B cell (primary cell): Measurements from ENCODE around the gene ZMYND8. TPM values are rescaled to one million over a fixed set of nuclear protein-coding genes. Genes with fewer than 3 reads are reported as not detected.

Source experiments
- ATAC-seq: fragments of 200-7000 bp; cut with Tn5 transposase; one replicate; pipeline ENCODE4 v1.10.0; 2021; ENCODE audit warnings: low read depth, mild to moderate bottlenecking, moderate number of reproducible peaks, moderate library complexity
- CTCF ChIA-PET: fragments of 350-600 bp; sonication (Branson Sonifier 250); formaldehyde crosslinking; loops from one replicate; lab custom pipeline; 2021; ENCODE audit warnings: antibody characterized with exemption, inconsistent platforms; lab: Charles Lee
- POLR2A ChIA-PET: fragments of 350-600 bp; sonication (Branson Sonifier 250); formaldehyde crosslinking; loops from one replicate; lab custom pipeline; 2021; ENCODE audit warnings: antibody characterized with exemption; lab: Charles Lee
- DNase-seq: peaks from one replicate; pipeline ENCODE4 v3.0.0; 2013
- H2AFZ ChIP-seq: 2 replicates; pipeline ENCODE4 v1.6.1; 2012; ENCODE audit warnings: mild to moderate bottlenecking, low read depth, low read length; ENCODE audit not compliant: insufficient read depth, poor library complexity, severe bottlenecking
- H3K27ac ChIP-seq, 2 donors: 1 replicate in 1 of 2; 2 replicates in 1 of 2; pipeline ENCODE4 v1.5.1; 2012 to 2013; ENCODE audit warnings: low read length in 2 of 2, mild to moderate bottlenecking in 2 of 2, moderate library complexity in 1 of 2
- H3K27me3 ChIP-seq, 4 experiments: fragments of 200-600 bp in 1 of 4; sonication (generic) in 1 of 4; replicated peaks in 1 of 4; 1 replicate in 2 of 4; 2 replicates in 2 of 4; pipeline versions ENCODE4 v1.6.1 to v1.7.0; 2013 to 2016; ENCODE audit warnings: low read length in 3 of 4, mild to moderate bottlenecking in 2 of 4, mixed read lengths in 1 of 4, moderate library complexity in 1 of 4; ENCODE audit not compliant: insufficient read depth in 4 of 4, control insufficient read depth in 3 of 4; ENCODE audit errors: control extremely low read depth in 1 of 4
- H3K36me3 ChIP-seq, 2 experiments: replicated peaks in 1 of 2; 1 replicate in 1 of 2; 2 replicates in 1 of 2; pipeline versions ENCODE4 v1.6.1 to v1.7.1; 2013; ENCODE audit warnings: low read length in 1 of 2; ENCODE audit not compliant: insufficient read depth in 2 of 2, control insufficient read depth in 1 of 2; ENCODE audit errors: control extremely low read depth in 1 of 2, extremely low read depth in 1 of 2
- H3K4me1 ChIP-seq, 2 donors: fragments of 200-600 bp in 1 of 2; sonication (generic) in 1 of 2; 1 replicate in 1 of 2; 2 replicates in 1 of 2; pipeline versions ENCODE4 v1.5.1 to v1.6.1; 2013 to 2017; ENCODE audit warnings: low read length in 2 of 2; ENCODE audit not compliant: control insufficient read depth in 2 of 2, insufficient read depth in 2 of 2
- H3K4me2 ChIP-seq: replicated peaks from 2 replicates; pipeline ENCODE3; 2012; ENCODE audit warnings: mild to moderate bottlenecking, low read depth, low read length; ENCODE audit not compliant: poor library complexity, severe bottlenecking
- H3K4me3 ChIP-seq, 5 experiments: fragments of 200-600 bp in 1 of 5; sonication (generic) in 1 of 5; 1 replicate in 3 of 5; 2 replicates in 2 of 5; pipeline versions ENCODE4 v1.5.1 to v1.7.0; 2011 to 2016; ENCODE audit warnings: low read length in 4 of 5, mild to moderate bottlenecking in 4 of 5, low read depth in 2 of 5, control low read depth in 1 of 5, moderate library complexity in 1 of 5; ENCODE audit not compliant: insufficient read depth in 1 of 5; ENCODE audit errors: control extremely low read depth in 1 of 5, extremely low read depth in 1 of 5
- H3K79me2 ChIP-seq: fragments of 200-600 bp; sonication (generic); one replicate; pipeline ENCODE4 v1.6.0; 2016; ENCODE audit warnings: low read length; ENCODE audit not compliant: control insufficient read depth, insufficient read depth
- H3K9ac ChIP-seq: fragments of 200-600 bp; sonication (generic); 2 replicates; pipeline ENCODE4 v1.6.1; 2017; ENCODE audit warnings: mild to moderate bottlenecking, low read length, moderate library complexity
- H3K9me3 ChIP-seq, 3 donors: one replicate each; pipeline versions ENCODE4 v1.6.1 to v1.7.1; 2013; ENCODE audit warnings: low read length in 2 of 3; ENCODE audit not compliant: control insufficient read depth in 2 of 3, insufficient read depth in 1 of 3; ENCODE audit errors: control extremely low read depth in 1 of 3
- H4K20me1 ChIP-seq: 2 replicates; pipeline ENCODE4 v1.6.0; 2012; ENCODE audit warnings: mild to moderate bottlenecking, low read length; ENCODE audit not compliant: insufficient read depth, control insufficient read depth, poor library complexity, severe bottlenecking
- H3K27ac Mint-ChIP-seq: one replicate; pipeline ENCODE4 v1.8.0; 2021; ENCODE audit warnings: mixed read lengths
- H3K27me3 Mint-ChIP-seq: one replicate; pipeline ENCODE4 v1.8.0; 2021; ENCODE audit warnings: mixed read lengths
- H3K4me1 Mint-ChIP-seq: one replicate; pipeline ENCODE4 v1.8.0; 2021; ENCODE audit warnings: mixed read lengths
- H3K4me3 Mint-ChIP-seq: one replicate; pipeline ENCODE4 v1.8.0; 2021; ENCODE audit warnings: mixed read lengths
- H3K9me3 Mint-ChIP-seq: one replicate; pipeline ENCODE4 v1.8.0; 2022; ENCODE audit warnings: mixed read lengths; ENCODE audit not compliant: insufficient read depth
- EZH2 ChIP-seq: IDR thresholded peaks from 2 replicates; pipeline ENCODE4 v1.6.1; 2012; ENCODE audit warnings: borderline replicate concordance, low read depth, mild to moderate bottlenecking, moderate library complexity, low read length; ENCODE audit not compliant: insufficient read depth, poor library complexity, severe bottlenecking
- WGBS: methylation state at CpG from one replicate; pipeline ENCODE4 v1.1.5; 2013; ENCODE audit warnings: missing lambda C conversion rate; ENCODE audit not compliant: insufficient coverage; 5-methylcytosine and 5-hydroxymethylcytosine counted together
- intact Hi-C: fragments of 100-400 bp; cut with micrococcal nuclease; formaldehyde crosslinking; loops from one replicate; pipeline ENCODE4 v1.10.0; 2022
- polyA plus RNA-seq: library from polyadenylated mRNA; depleted of rRNA; stranded (reverse); fragments of >200 nt; gene quantifications from 2 replicates; pipeline ENCODE4 v1.2.3, GENCODE V29; 2012
- total RNA-seq, 2 donors: library from RNA; stranded (reverse); fragments of 120-200 nt in 1 of 2; gene quantifications; 1 replicate in 1 of 2; 2 replicates in 1 of 2; pipeline versions ENCODE4 v1.2.3 to v1.2.4, GENCODE V29; 2013 to 2022
- TF ChIP-seq, protein P1 (sequence below): fragments of 200-600 bp; IDR thresholded peaks from one replicate; pipeline ENCODE4 v1.8.0; 2022; ENCODE audit warnings: antibody characterized with exemption, mild to moderate bottlenecking

Gene ZMYND8
- total and polyA plus RNA-seq, 2 donors (not counting 1 experiment from before 2014, with no cell fraction given): 20.3 to 67.2 TPM

DNA sequence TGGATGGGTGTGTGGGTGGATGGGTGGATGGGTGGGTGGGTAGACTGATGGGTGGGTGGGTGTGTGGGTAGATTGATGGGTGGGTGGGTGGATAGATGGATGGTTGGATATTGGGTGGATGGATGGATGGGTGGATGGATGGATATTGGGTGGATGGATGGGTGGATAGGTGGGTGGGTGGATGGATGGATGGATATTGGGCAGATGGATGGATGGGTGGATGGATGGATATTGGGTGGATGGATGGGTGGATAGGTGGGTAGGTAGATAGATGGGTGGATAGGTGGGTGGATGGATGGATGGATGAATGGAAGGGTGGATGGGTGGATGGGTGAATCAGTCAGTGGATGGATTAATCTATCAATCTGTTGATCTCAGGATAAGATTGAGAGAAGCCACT is 177.2 kb downstream of the ZMYND8 start:
- no peak overlapping the region for H3K4me3 ChIP-seq
- no peak overlapping the region for H3K4me2 ChIP-seq
- Mint-ChIP-seq H3K4me1 (peaks cover 1% of the 10 kb centered on the region), H3K27ac (no peak overlapping the region), H3K9me3 (peaks cover 2% of the 10 kb centered on the region), H3K27me3 (peaks cover 6% of the 10 kb centered on the region), H3K4me3 (no peak overlapping the region)
- H3K9ac ChIP-seq: no peak overlapping the region
- H3K27ac ChIP-seq: no peak overlapping the region
- H4K20me1 ChIP-seq: no peaks in the 10 kb centered on the region
- H3K9me3 ChIP-seq: no peaks in the 10 kb centered on the region
- H2AFZ ChIP-seq: no peak overlapping the region
- ChIA-PET CTCF (no interaction called here), POLR2A (no interaction called here)
- no peaks in the 10 kb centered on the region for H3K36me3 ChIP-seq
- ATAC-seq (no peak), DNase-seq (no peak)
- no peaks in the 10 kb centered on the region for H3K4me1 ChIP-seq
- H3K79me2 ChIP-seq: no peaks in the 10 kb centered on the region
- no peak for TF ChIP-seq EZH2
- TF ChIP-seq, protein P1, sequence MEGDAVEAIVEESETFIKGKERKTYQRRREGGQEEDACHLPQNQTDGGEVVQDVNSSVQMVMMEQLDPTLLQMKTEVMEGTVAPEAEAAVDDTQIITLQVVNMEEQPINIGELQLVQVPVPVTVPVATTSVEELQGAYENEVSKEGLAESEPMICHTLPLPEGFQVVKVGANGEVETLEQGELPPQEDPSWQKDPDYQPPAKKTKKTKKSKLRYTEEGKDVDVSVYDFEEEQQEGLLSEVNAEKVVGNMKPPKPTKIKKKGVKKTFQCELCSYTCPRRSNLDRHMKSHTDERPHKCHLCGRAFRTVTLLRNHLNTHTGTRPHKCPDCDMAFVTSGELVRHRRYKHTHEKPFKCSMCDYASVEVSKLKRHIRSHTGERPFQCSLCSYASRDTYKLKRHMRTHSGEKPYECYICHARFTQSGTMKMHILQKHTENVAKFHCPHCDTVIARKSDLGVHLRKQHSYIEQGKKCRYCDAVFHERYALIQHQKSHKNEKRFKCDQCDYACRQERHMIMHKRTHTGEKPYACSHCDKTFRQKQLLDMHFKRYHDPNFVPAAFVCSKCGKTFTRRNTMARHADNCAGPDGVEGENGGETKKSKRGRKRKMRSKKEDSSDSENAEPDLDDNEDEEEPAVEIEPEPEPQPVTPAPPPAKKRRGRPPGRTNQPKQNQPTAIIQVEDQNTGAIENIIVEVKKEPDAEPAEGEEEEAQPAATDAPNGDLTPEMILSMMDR: no peak
- intact Hi-C loops: no loop called here
- no peaks in the 10 kb centered on the region for H3K27me3 ChIP-seq

DNA sequence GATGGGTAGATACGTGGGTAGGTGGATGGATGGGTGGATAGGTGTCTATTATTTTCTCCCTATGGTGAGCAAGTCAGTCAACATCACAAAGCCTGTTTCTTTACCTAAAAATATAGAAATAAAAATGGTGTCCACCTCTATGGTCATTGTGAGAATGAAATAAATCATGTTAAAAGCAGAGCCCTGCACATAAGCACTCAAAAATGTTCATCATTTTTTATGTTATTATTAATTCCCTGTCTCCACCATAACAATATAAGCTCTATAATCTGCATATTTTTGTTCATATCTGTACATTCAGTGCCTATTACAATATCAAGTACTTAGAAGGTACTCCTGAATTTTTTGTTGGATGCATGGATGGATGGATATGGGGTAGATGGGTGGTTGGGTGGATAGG is 177.6 kb downstream of the ZMYND8 start:
- H3K9me3 Mint-ChIP-seq: peaks cover 2% of the 10 kb centered on the region
- POLR2A ChIA-PET: no interaction called here
- no peak overlapping the region for H3K4me3 Mint-ChIP-seq
- intact Hi-C loops: no loop called here
- Histone ChIP-seq H3K79me2 (no peaks in the 10 kb centered on the region), H3K4me1 (no peaks in the 10 kb centered on the region), H3K9ac (no peak overlapping the region), H3K27me3 (no peaks in the 10 kb centered on the region), H3K36me3 (no peaks in the 10 kb centered on the region), H2AFZ (no peak overlapping the region), H3K4me2 (no peak overlapping the region), H4K20me1 (no peaks in the 10 kb centered on the region), H3K9me3 (no peaks in the 10 kb centered on the region), H3K27ac (no peak overlapping the region), H3K4me3 (no peak overlapping the region)
- CTCF ChIA-PET: no interaction called here
- DNase-seq (no peak), ATAC-seq (no peak)
- H3K27ac Mint-ChIP-seq: no peak overlapping the region
- WGBS: no CpG with 5 or more reads among the region's 1 CpG
- peaks cover 7% of the 10 kb centered on the region for H3K27me3 Mint-ChIP-seq
- TF ChIP-seq, protein P1: no peak
- no peak for TF ChIP-seq EZH2
- H3K4me1 Mint-ChIP-seq: peaks cover 1% of the 10 kb centered on the region
